GM18868 (cell line): ENCODE data around the gene ABLIM2.

Source experiments
- ATAC-seq: cut with Tn5 transposase; IDR thresholded peaks from one replicate; pipeline ENCODE4 v1.9.1; 2021; ENCODE audit warnings: mild to moderate bottlenecking, moderate library complexity; ENCODE audit not compliant: unreplicated experiment

Gene ABLIM2

GRCh38 chr4:8159537-8160232, 1.1 kb upstream of the ABLIM2 start:
- ATAC-seq = no peak

- no peak for ATAC-seq
Observed at GRCh38 chr4:8157944-8158709, 486 bp downstream of the ABLIM2 start.

- ATAC-seq = no peak
Observed at GRCh38 chr4:8157496-8157895, 1.1 kb downstream of the ABLIM2 start.

- ATAC-seq = no peak
Observed at GRCh38 chr4:8156617-8157016, 2.0 kb downstream of the ABLIM2 start.

GRCh38 chr4:8155660-8156421, 2.8 kb downstream of the ABLIM2 start:
- no peak for ATAC-seq

GRCh38 chr4:8155048-8155447, 3.6 kb downstream of the ABLIM2 start:
- no peak for ATAC-seq

GRCh38 chr4:8153441-8153840, 5.2 kb downstream of the ABLIM2 start:
- ATAC-seq = no peak

GRCh38 chr4:8152865-8153257, 5.8 kb downstream of the ABLIM2 start:
- no peak for ATAC-seq

- no peak for ATAC-seq
Observed at GRCh38 chr4:8152090-8152864, 6.3 kb downstream of the ABLIM2 start.

- ATAC-seq = no peak
Observed at GRCh38 chr4:8151165-8151650, 7.4 kb downstream of the ABLIM2 start.

- no peak for ATAC-seq
Observed at GRCh38 chr4:8150152-8151090, 8.2 kb downstream of the ABLIM2 start.

GRCh38 chr4:8149664-8150063, 8.9 kb downstream of the ABLIM2 start:
- ATAC-seq = no peak

- no peak for ATAC-seq
Observed at GRCh38 chr4:8148785-8149435, 9.7 kb downstream of the ABLIM2 start.

GRCh38 chr4:8148159-8148558, 10.5 kb downstream of the ABLIM2 start:
- no peak for ATAC-seq

GRCh38 chr4:8147231-8147970, 11.2 kb downstream of the ABLIM2 start:
- ATAC-seq = no peak

- no peak for ATAC-seq
Observed at GRCh38 chr4:8146157-8146556, 12.5 kb downstream of the ABLIM2 start.

GRCh38 chr4:8144359-8144758, 14.3 kb downstream of the ABLIM2 start:
- ATAC-seq = no peak

- no peak for ATAC-seq
Observed at GRCh38 chr4:8143392-8144140, 15.0 kb downstream of the ABLIM2 start.
